SK-N-SH treated with all-trans-retinoic acid at 6 μM for 48 hours (cell line): ENCODE measurements around the gene KIRREL3.

ENCODE experiments used
- ATAC-seq: fragments of 200-7000 bp; cut with Tn5 transposase; 3 replicates; pipeline ENCODE4 v1.9.1; 2020; ENCODE audit warnings: mild to moderate bottlenecking, moderate library complexity
- ARNTL ChIP-seq: fragments of 450-650 bp; formaldehyde crosslinking; IDR thresholded peaks from 2 replicates; pipeline ENCODE4 v1.5.0; 2020; ENCODE audit warnings: low read depth, mild to moderate bottlenecking, moderate library complexity, borderline replicate concordance
- CREB5 ChIP-seq: fragments of 250-450 bp; sonication (Bioruptor Pico); IDR thresholded peaks from 2 replicates; pipeline ENCODE4 v1.5.1; 2020; ENCODE audit warnings: low read depth, mild to moderate bottlenecking, moderate library complexity
- CSDC2 ChIP-seq: fragments of 250-450 bp; sonication (Bioruptor Pico); IDR thresholded peaks from 2 replicates; pipeline ENCODE4 v1.5.0; 2020; ENCODE audit warnings: mild to moderate bottlenecking, moderate library complexity
- ESRRG ChIP-seq: fragments of 250-450 bp; sonication (Bioruptor Pico); IDR thresholded peaks from 2 replicates; pipeline ENCODE4 v1.6.1; 2021; ENCODE audit warnings: mild to moderate bottlenecking
- GLIS3 ChIP-seq: fragments of 250-450 bp; sonication (Bioruptor Pico); IDR thresholded peaks from 2 replicates; pipeline ENCODE4 v1.5.0; 2020; ENCODE audit warnings: mild to moderate bottlenecking, moderate library complexity
- ISL1 ChIP-seq: fragments of 250-450 bp; sonication (Bioruptor Pico); IDR thresholded peaks from 2 replicates; pipeline ENCODE4 v2.1.2; 2022; ENCODE audit warnings: mild to moderate bottlenecking, moderate library complexity
- OSR1 ChIP-seq: fragments of 250-450 bp; sonication (Bioruptor Pico); IDR thresholded peaks from 2 replicates; pipeline ENCODE4 v1.8.0; 2022; ENCODE audit warnings: moderate library complexity, mild to moderate bottlenecking, inconsistent platforms
- PATZ1 ChIP-seq: fragments of 250-450 bp; sonication (Bioruptor Pico); IDR thresholded peaks from 2 replicates; pipeline ENCODE4 v1.8.0; 2020; ENCODE audit warnings: mild to moderate bottlenecking, moderate library complexity, borderline replicate concordance
- POU6F1 ChIP-seq: fragments of 250-450 bp; sonication (Bioruptor Pico); IDR thresholded peaks from 2 replicates; pipeline ENCODE4 v1.8.0; 2021; ENCODE audit warnings: low read depth, mild to moderate bottlenecking, moderate library complexity, borderline replicate concordance
- PPARA ChIP-seq: fragments of 250-450 bp; sonication (Bioruptor Pico); IDR thresholded peaks from 2 replicates; pipeline ENCODE4 v1.5.0; 2020; ENCODE audit warnings: mild to moderate bottlenecking, borderline replicate concordance
- SNAI2 ChIP-seq: fragments of 250-450 bp; sonication (Bioruptor Pico); IDR thresholded peaks from 2 replicates; pipeline ENCODE4 v1.5.0; 2020; ENCODE audit warnings: mild to moderate bottlenecking, moderate library complexity
- TCF4 ChIP-seq: fragments of 250-450 bp; sonication (Bioruptor Pico); IDR thresholded peaks from 2 replicates; pipeline ENCODE4 v1.8.0; 2021; ENCODE audit warnings: mild to moderate bottlenecking, moderate library complexity, borderline replicate concordance
- TOX ChIP-seq: fragments of 250-450 bp; sonication (Bioruptor Pico); IDR thresholded peaks from 2 replicates; pipeline ENCODE4 v1.8.0; 2021; ENCODE audit warnings: mild to moderate bottlenecking, moderate library complexity, borderline replicate concordance
- ZC3H10 ChIP-seq: fragments of 250-450 bp; sonication (Bioruptor Pico); IDR thresholded peaks from 2 replicates; pipeline ENCODE4 v1.5.1; 2021; ENCODE audit warnings: mild to moderate bottlenecking, moderate library complexity
- ZFP3 ChIP-seq: fragments of 250-450 bp; sonication (Bioruptor Pico); IDR thresholded peaks from 2 replicates; pipeline ENCODE4 v1.5.0; 2020; ENCODE audit warnings: mild to moderate bottlenecking, moderate library complexity
- ZFP30 ChIP-seq: fragments of 450-650 bp; formaldehyde crosslinking; IDR thresholded peaks from 2 replicates; pipeline ENCODE4 v1.5.0; 2022; ENCODE audit warnings: mild to moderate bottlenecking, moderate library complexity
- ZNF565 ChIP-seq: fragments of 450-650 bp; formaldehyde crosslinking; conservative IDR thresholded peaks from 2 replicates; pipeline ENCODE4 v1.5.0; 2020; ENCODE audit warnings: low read depth, mild to moderate bottlenecking, moderate library complexity
- ZNF70 ChIP-seq: fragments of 450-650 bp; formaldehyde crosslinking; IDR thresholded peaks from 2 replicates; pipeline ENCODE4 v1.5.0; 2020; ENCODE audit warnings: mild to moderate bottlenecking, moderate library complexity
- ZNF8 ChIP-seq: fragments of 450-650 bp; formaldehyde crosslinking; IDR thresholded peaks from 2 replicates; pipeline ENCODE4 v1.5.0; 2020; ENCODE audit warnings: mild to moderate bottlenecking, moderate library complexity
- TF ChIP-seq, protein P1 (sequence below): fragments of 250-450 bp; sonication (Bioruptor Pico); IDR thresholded peaks from 2 replicates; pipeline ENCODE4 v1.5.1; 2021; ENCODE audit warnings: mild to moderate bottlenecking, moderate library complexity
- TF ChIP-seq, protein P2 (sequence below): fragments of 250-450 bp; sonication (Bioruptor Pico); IDR thresholded peaks from 2 replicates; pipeline ENCODE4 v1.5.0; 2020; ENCODE audit warnings: mild to moderate bottlenecking, moderate library complexity

Gene KIRREL3

DNA sequence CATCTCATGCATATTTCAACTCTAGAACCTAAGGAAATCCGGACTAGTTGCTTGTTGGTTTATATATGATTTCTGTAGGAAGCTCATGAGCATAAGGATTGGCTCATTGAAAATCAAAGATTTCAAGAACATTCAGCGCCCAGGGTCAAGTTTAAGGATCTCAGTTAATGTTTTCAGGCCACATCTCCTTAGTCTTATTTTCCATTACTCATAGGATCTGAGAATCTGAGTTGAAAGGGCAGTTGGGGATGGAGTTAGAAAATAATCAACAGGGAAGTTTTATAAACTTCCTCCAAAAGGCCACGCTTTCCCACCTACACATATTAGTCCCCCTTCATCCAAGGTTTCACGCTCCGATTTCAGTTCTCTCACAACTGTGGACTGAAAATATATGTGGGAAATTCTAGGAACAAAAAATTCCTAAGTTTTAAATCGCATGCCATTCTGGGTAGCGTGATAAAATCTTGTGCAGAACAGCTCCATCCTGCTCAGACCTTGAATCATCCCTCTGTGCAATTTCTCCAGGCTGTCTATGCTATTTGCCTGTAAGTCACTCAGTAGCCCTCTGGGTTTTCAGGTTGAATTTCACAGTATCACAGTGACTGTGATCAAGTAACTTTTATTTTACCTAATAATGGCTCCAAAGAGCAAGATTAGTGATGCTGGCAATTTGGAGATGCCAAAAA lies 160.2 kb downstream of the KIRREL3 start:
- no peak for TF ChIP-seq PATZ1
- no peak for TF ChIP-seq ZNF8
- TF ChIP-seq ZFP3, result no peak
- no peak for TF ChIP-seq ESRRG (CRISPR knock-in tag)
- TF ChIP-seq CREB5 (CRISPR knock-in tag), result no peak
- TF ChIP-seq PPARA, result no peak
- no peak for TF ChIP-seq TOX (CRISPR knock-in tag)
- TF ChIP-seq, protein P1, sequence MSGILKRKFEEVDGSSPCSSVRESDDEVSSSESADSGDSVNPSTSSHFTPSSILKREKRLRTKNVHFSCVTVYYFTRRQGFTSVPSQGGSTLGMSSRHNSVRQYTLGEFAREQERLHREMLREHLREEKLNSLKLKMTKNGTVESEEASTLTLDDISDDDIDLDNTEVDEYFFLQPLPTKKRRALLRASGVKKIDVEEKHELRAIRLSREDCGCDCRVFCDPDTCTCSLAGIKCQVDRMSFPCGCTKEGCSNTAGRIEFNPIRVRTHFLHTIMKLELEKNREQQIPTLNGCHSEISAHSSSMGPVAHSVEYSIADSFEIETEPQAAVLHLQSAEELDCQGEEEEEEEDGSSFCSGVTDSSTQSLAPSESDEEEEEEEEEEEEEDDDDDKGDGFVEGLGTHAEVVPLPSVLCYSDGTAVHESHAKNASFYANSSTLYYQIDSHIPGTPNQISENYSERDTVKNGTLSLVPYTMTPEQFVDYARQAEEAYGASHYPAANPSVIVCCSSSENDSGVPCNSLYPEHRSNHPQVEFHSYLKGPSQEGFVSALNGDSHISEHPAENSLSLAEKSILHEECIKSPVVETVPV (CRISPR knock-in tag), result no peak
- TF ChIP-seq ZC3H10 (CRISPR knock-in tag), result no peak
- TF ChIP-seq SNAI2 (CRISPR knock-in tag), result no peak
- no peak for TF ChIP-seq ZNF565 (CRISPR knock-in tag)
- no peak for TF ChIP-seq ZFP30
- no peak for TF ChIP-seq ARNTL (CRISPR knock-in tag)
- TF ChIP-seq ISL1 (CRISPR knock-in tag), result no peak
- TF ChIP-seq, protein P2, sequence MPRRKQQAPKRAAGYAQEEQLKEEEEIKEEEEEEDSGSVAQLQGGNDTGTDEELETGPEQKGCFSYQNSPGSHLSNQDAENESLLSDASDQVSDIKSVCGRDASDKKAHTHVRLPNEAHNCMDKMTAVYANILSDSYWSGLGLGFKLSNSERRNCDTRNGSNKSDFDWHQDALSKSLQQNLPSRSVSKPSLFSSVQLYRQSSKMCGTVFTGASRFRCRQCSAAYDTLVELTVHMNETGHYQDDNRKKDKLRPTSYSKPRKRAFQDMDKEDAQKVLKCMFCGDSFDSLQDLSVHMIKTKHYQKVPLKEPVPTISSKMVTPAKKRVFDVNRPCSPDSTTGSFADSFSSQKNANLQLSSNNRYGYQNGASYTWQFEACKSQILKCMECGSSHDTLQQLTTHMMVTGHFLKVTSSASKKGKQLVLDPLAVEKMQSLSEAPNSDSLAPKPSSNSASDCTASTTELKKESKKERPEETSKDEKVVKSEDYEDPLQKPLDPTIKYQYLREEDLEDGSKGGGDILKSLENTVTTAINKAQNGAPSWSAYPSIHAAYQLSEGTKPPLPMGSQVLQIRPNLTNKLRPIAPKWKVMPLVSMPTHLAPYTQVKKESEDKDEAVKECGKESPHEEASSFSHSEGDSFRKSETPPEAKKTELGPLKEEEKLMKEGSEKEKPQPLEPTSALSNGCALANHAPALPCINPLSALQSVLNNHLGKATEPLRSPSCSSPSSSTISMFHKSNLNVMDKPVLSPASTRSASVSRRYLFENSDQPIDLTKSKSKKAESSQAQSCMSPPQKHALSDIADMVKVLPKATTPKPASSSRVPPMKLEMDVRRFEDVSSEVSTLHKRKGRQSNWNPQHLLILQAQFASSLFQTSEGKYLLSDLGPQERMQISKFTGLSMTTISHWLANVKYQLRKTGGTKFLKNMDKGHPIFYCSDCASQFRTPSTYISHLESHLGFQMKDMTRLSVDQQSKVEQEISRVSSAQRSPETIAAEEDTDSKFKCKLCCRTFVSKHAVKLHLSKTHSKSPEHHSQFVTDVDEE (CRISPR knock-in tag), result no peak
- no peak for TF ChIP-seq OSR1
- no peak for TF ChIP-seq CSDC2 (CRISPR knock-in tag)
- TF ChIP-seq POU6F1 (CRISPR knock-in tag), result no peak
- ATAC-seq, result peak; percentile 94

GRCh38 chr11:126839496-126839895 lies 161.1 kb downstream of the KIRREL3 start:
- ATAC-seq, result peak; percentile 29; the same call in 2 of the 3 replicates
- TF ChIP-seq TCF4 (no peak), GLIS3 (CRISPR knock-in tag) (no peak), ZNF8 (no peak), PPARA (no peak), CREB5 (CRISPR knock-in tag) (no peak), CSDC2 (CRISPR knock-in tag) (no peak), ARNTL (CRISPR knock-in tag) (no peak), OSR1 (no peak), ZNF565 (CRISPR knock-in tag) (no peak), ZNF70 (CRISPR knock-in tag) (no peak), TOX (CRISPR knock-in tag) (no peak), ESRRG (CRISPR knock-in tag) (no peak)
